ENCODE data around the gene CHST11.
"Not testable (repeated sequence)": the region's sequence is repeated elsewhere in the genome, so short reads cannot be mapped to it uniquely, and the experiment has no call there.

Gene CHST11

GRCh38 chr12:104792570-104792969, 335.8 kb downstream of the CHST11 start:
- ATAC-seq = no peak
- DNase-seq (ENCODE audit: low spot score in 2 of 2) = no peak

GRCh38 chr12:104793285-104793684, 336.5 kb downstream of the CHST11 start:
- no peaks in the 10 kb centered on the region for H3K36me3 Mint-ChIP-seq
- DNase-seq (ENCODE audit: low spot score in 2 of 2) = no peak
- no peak for ATAC-seq
- H3K4me3 Mint-ChIP-seq = no peak overlapping the region
- no peaks in the 10 kb centered on the region for H3K9me3 Mint-ChIP-seq
- no peak overlapping the region for H3K27ac Mint-ChIP-seq
- peaks cover 11% of the 10 kb centered on the region for H3K4me1 Mint-ChIP-seq

More at GRCh38 chr12:104792570-104792969, 335.8 kb downstream of the CHST11 start:
- Mint-ChIP-seq H3K36me3 (no peaks in the 10 kb centered on the region), H3K4me1 (peaks cover 11% of the 10 kb centered on the region), H3K27ac (no peak overlapping the region), H3K4me3 (no peak overlapping the region), H3K9me3 (no peaks in the 10 kb centered on the region)

GRCh38 chr12:104793968-104794367, 337.2 kb downstream of the CHST11 start:
- ATAC-seq (no peak), DNase-seq (ENCODE audit: low spot score in 2 of 2) (no peak)
- Mint-ChIP-seq H3K4me1 (peaks cover 6% of the 10 kb centered on the region), H3K27ac (no peak overlapping the region), H3K9me3 (no peaks in the 10 kb centered on the region), H3K36me3 (no peaks in the 10 kb centered on the region), H3K4me3 (no peak overlapping the region)

- H3K4me3 Mint-ChIP-seq = no peak overlapping the region
- no peaks in the 10 kb centered on the region for H3K4me1 Mint-ChIP-seq
- no peaks in the 10 kb centered on the region for H3K9me3 Mint-ChIP-seq
- H3K36me3 Mint-ChIP-seq = no peaks in the 10 kb centered on the region
- ATAC-seq (no peak), DNase-seq (ENCODE audit: low spot score in 2 of 2) (no peak)
- H3K27ac Mint-ChIP-seq = no peak overlapping the region
Measured at GRCh38 chr12:104796475-104796862, 339.7 kb downstream of the CHST11 start.

- H3K9me3 Mint-ChIP-seq = no peaks in the 10 kb centered on the region
- ATAC-seq (no peak), DNase-seq (ENCODE audit: low spot score in 2 of 2) (no peak)
- H3K4me1 Mint-ChIP-seq = no peaks in the 10 kb centered on the region
- H3K27ac Mint-ChIP-seq = no peak overlapping the region
- no peak overlapping the region for H3K4me3 Mint-ChIP-seq
- H3K36me3 Mint-ChIP-seq = no peaks in the 10 kb centered on the region
Measured at GRCh38 chr12:104799458-104799857, 342.7 kb downstream of the CHST11 start.

GRCh38 chr12:104801005-104801404, 344.3 kb downstream of the CHST11 start:
- H3K27ac Mint-ChIP-seq = no peak overlapping the region
- DNase-seq (ENCODE audit: low spot score in 2 of 2) = no peak
- no peaks in the 10 kb centered on the region for H3K36me3 Mint-ChIP-seq
- H3K9me3 Mint-ChIP-seq = no peaks in the 10 kb centered on the region
- no peak for ATAC-seq
- H3K4me3 Mint-ChIP-seq = no peak overlapping the region
- no peaks in the 10 kb centered on the region for H3K4me1 Mint-ChIP-seq

- no peak for DNase-seq (ENCODE audit: low spot score in 2 of 2)
- Mint-ChIP-seq H3K36me3 (no peaks in the 10 kb centered on the region), H3K9me3 (no peaks in the 10 kb centered on the region), H3K4me1 (no peaks in the 10 kb centered on the region), H3K4me3 (no peak overlapping the region), H3K27ac (no peak overlapping the region)
- ATAC-seq = no peak
Measured at GRCh38 chr12:104801427-104801826, 344.7 kb downstream of the CHST11 start.

- no peak for ATAC-seq
- H3K4me3 Mint-ChIP-seq = no peak overlapping the region
- DNase-seq (ENCODE audit: low spot score in 2 of 2) = no peak
- no peak overlapping the region for H3K27ac Mint-ChIP-seq
- no peaks in the 10 kb centered on the region for H3K4me1 Mint-ChIP-seq
- no peaks in the 10 kb centered on the region for H3K9me3 Mint-ChIP-seq
- no peaks in the 10 kb centered on the region for H3K36me3 Mint-ChIP-seq
Measured at GRCh38 chr12:104802208-104802607, 345.5 kb downstream of the CHST11 start.

- H3K36me3 Mint-ChIP-seq = no peaks in the 10 kb centered on the region
- ATAC-seq = no peak
- H3K4me3 Mint-ChIP-seq = no peak overlapping the region
- H3K9me3 Mint-ChIP-seq = no peaks in the 10 kb centered on the region
- no peaks in the 10 kb centered on the region for H3K4me1 Mint-ChIP-seq
- no peak overlapping the region for H3K27ac Mint-ChIP-seq
- no peak for DNase-seq (ENCODE audit: low spot score in 2 of 2)
Measured at GRCh38 chr12:104805186-104805585, 348.4 kb downstream of the CHST11 start.

GRCh38 chr12:104806194-104806593, 349.4 kb downstream of the CHST11 start:
- DNase-seq (ENCODE audit: low spot score in 2 of 2); H3K4me1 Mint-ChIP-seq; ATAC-seq; H3K27ac Mint-ChIP-seq; H3K4me3 Mint-ChIP-seq; H3K36me3 Mint-ChIP-seq; H3K9me3 Mint-ChIP-seq: not testable (repeated sequence)

GRCh38 chr12:104809251-104809650, 352.5 kb downstream of the CHST11 start:
- no peaks in the 10 kb centered on the region for H3K4me1 Mint-ChIP-seq
- DNase-seq (ENCODE audit: low spot score in 2 of 2) (no peak), ATAC-seq (no peak)
- no peak overlapping the region for H3K4me3 Mint-ChIP-seq
- no peak overlapping the region for H3K27ac Mint-ChIP-seq
- H3K36me3 Mint-ChIP-seq = no peaks in the 10 kb centered on the region
- H3K9me3 Mint-ChIP-seq = no peaks in the 10 kb centered on the region

- Mint-ChIP-seq H3K4me3 (no peak overlapping the region), H3K9me3 (no peaks in the 10 kb centered on the region), H3K36me3 (no peaks in the 10 kb centered on the region), H3K4me1 (no peaks in the 10 kb centered on the region), H3K27ac (no peak overlapping the region)
- no peak for DNase-seq (ENCODE audit: low spot score in 2 of 2)
- ATAC-seq = no peak
Measured at GRCh38 chr12:104809706-104810385, 353.1 kb downstream of the CHST11 start.
